Fibroblast of villous mesenchyme (primary cell): ENCODE measurements around the gene MARK3. TPM values are rescaled to one million over a fixed set of nuclear protein-coding genes. Genes with fewer than 3 reads are reported as not detected.

Experiments
- DNase-seq: peaks from one replicate; pipeline ENCODE4 v3.0.0-alpha.2; 2010; ENCODE audit warnings: low read depth
- H3K4me3 ChIP-seq: 2 replicates; pipeline ENCODE4 v1.5.1; 2011; ENCODE audit warnings: low read depth, mild to moderate bottlenecking, low read length
- CTCF ChIP-seq: IDR thresholded peaks from 2 replicates; pipeline ENCODE4 v1.5.1; 2012; ENCODE audit warnings: low read depth, mild to moderate bottlenecking, low read length; ENCODE audit not compliant: insufficient read depth
- total RNA-seq: library from RNA; depleted of rRNA; stranded (reverse); fragments of >200 nt; gene quantifications from 2 replicates; pipeline ENCODE4 v1.2.3, GENCODE V29; 2012

The MARK3 gene
- total RNA-seq, 1 donor = 108 TPM

GRCh38 chr14:103386713-103387329 is 1.6 kb downstream of the MARK3 start:
- TF ChIP-seq CTCF = no peak
- peak overlapping the region; percentile 92 for H3K4me3 ChIP-seq
- peak; percentile 54 for DNase-seq

- no peak for DNase-seq
- TF ChIP-seq CTCF = no peak
- H3K4me3 ChIP-seq = peak overlapping the region; percentile 92
Measured at GRCh38 chr14:103388664-103389063, 3.4 kb downstream of the MARK3 start.

- no peak overlapping the region for H3K4me3 ChIP-seq
- DNase-seq = no peak
- no peak for TF ChIP-seq CTCF
Measured at GRCh38 chr14:103390605-103391004, 5.4 kb downstream of the MARK3 start.

GRCh38 chr14:103391048-103391447 is 5.8 kb downstream of the MARK3 start:
- peak; percentile 91 for DNase-seq
- no peak overlapping the region for H3K4me3 ChIP-seq
- TF ChIP-seq CTCF = peak; percentile 80

GRCh38 chr14:103392106-103392505 is 6.9 kb downstream of the MARK3 start:
- no peak for TF ChIP-seq CTCF
- DNase-seq = no peak
- no peak overlapping the region for H3K4me3 ChIP-seq

GRCh38 chr14:103392572-103392971 is 7.4 kb downstream of the MARK3 start:
- DNase-seq = no peak
- no peak for TF ChIP-seq CTCF
- no peak overlapping the region for H3K4me3 ChIP-seq

- TF ChIP-seq CTCF = no peak
- DNase-seq = no peak
- no peak overlapping the region for H3K4me3 ChIP-seq
Measured at GRCh38 chr14:103393070-103393469, 7.9 kb downstream of the MARK3 start.
